Tibial nerve (tissue), 4 donors: ENCODE measurements around the gene CTDSPL. TPM values are rescaled to one million over a fixed set of nuclear protein-coding genes. Genes with fewer than 3 reads are reported as not detected.

ENCODE experiments used
- DNase-seq, 2 donors: peaks; one replicate each; pipeline ENCODE4 v3.0.0-alpha.2; 2019; ENCODE audit warnings: low spot score in 2 of 2
- H3K27ac ChIP-seq, 4 donors: fragments of 200-600 bp; sonication (generic) in 3 of 4; one replicate each; pipeline ENCODE4 v1.5.1; 2017 to 2019; ENCODE audit warnings: mild to moderate bottlenecking in 1 of 4
- H3K27me3 ChIP-seq, 2 donors: fragments of 200-600 bp; sonication (generic) in 1 of 2; one replicate each; pipeline versions ENCODE4 v1.5.1 to v1.6.0; 2017 to 2019
- H3K36me3 ChIP-seq, 3 donors: fragments of 200-600 bp; sonication (generic); one replicate each; pipeline ENCODE4 v1.5.1; 2018 to 2019
- H3K4me1 ChIP-seq, 4 donors: fragments of 200-600 bp; sonication (generic) in 3 of 4; one replicate each; pipeline ENCODE4 v1.5.1; 2017 to 2019
- H3K4me3 ChIP-seq, 4 donors: fragments of 200-600 bp; sonication (generic) in 3 of 4; one replicate each; pipeline ENCODE4 v1.5.1; 2017 to 2019; ENCODE audit warnings: mild to moderate bottlenecking in 1 of 4, moderate library complexity in 1 of 4
- H3K9me3 ChIP-seq, 4 donors: fragments of 200-600 bp; sonication (generic) in 3 of 4; one replicate each; pipeline ENCODE4 v1.5.1; 2017 to 2019
- CTCF ChIP-seq, 5 experiments: fragments of 200-600 bp in 3 of 5; fragments of 450-650 bp in 2 of 5; sonication (generic) in 3 of 5; IDR thresholded peaks; one replicate each; pipeline ENCODE4 v1.5.1; 2016 to 2019; ENCODE audit warnings: antibody characterized with exemption in 5 of 5, mild to moderate bottlenecking in 3 of 5, moderate library complexity in 2 of 5
- EP300 ChIP-seq, 2 donors: sonication (generic); formaldehyde crosslinking; IDR thresholded peaks; one replicate each; pipeline ENCODE4 v1.6.1; 2017; ENCODE audit warnings: antibody characterized with exemption in 2 of 2, mild to moderate bottlenecking in 1 of 2
- POLR2A ChIP-seq, 2 donors: fragments of 450-650 bp; IDR thresholded peaks; one replicate each; pipeline ENCODE4 v1.6.1; 2017; ENCODE audit warnings: antibody characterized with exemption in 2 of 2, mild to moderate bottlenecking in 2 of 2, moderate library complexity in 2 of 2
- WGBS, 2 donors: methylation state at CpG; one replicate each; pipeline ENCODE4 v1.1.5; 2018; 5-methylcytosine and 5-hydroxymethylcytosine counted together
- total RNA-seq, 4 donors: library from RNA; depleted of rRNA; stranded (reverse); fragments of >200 nt; gene quantifications; one replicate each; pipeline ENCODE4 v1.1.0, GENCODE V29; 2016

The CTDSPL gene
- total RNA-seq, 4 donors from 2014 or later, result 31.8 to 87.0 (median 49.0) TPM

GRCh38 chr3:37899711-37900306 lies 38.1 kb downstream of the CTDSPL start:
- no peaks in the 10 kb centered on the region for H3K36me3 ChIP-seq
- H3K27me3 ChIP-seq, result no peaks in the 10 kb centered on the region
- 70 to 91% methylated on average over 3 of the region's 3 CpGs for WGBS, 2 donors
- peaks cover 0 to 85% (median 48%) of the 10 kb centered on the region in 4 donors for H3K4me1 ChIP-seq
- TF ChIP-seq EP300 (IDR thresholded peaks at IDR 0.05), result no peak
- no peak for DNase-seq
- H3K27ac ChIP-seq, result no peak overlapping the region
- no peak overlapping the region for H3K4me3 ChIP-seq
- no peaks in the 10 kb centered on the region for H3K9me3 ChIP-seq

- H3K4me3 ChIP-seq, result no peak overlapping the region
- no peak for DNase-seq
- H3K27ac ChIP-seq, result peak overlapping the region in 1 of 4 donors; percentile 37
- no peaks in the 10 kb centered on the region for H3K9me3 ChIP-seq
- peaks cover 5 to 85% (median 57%) of the 10 kb centered on the region in 4 donors for H3K4me1 ChIP-seq
- TF ChIP-seq POLR2A (IDR thresholded peaks at IDR 0.05), result no peak
- no peak for TF ChIP-seq EP300 (IDR thresholded peaks at IDR 0.05)
- TF ChIP-seq CTCF (IDR thresholded peaks at IDR 0.05), result no peak
- 85 to 92% methylated on average over 2 of the region's 2 CpGs for WGBS, 2 donors
- H3K27me3 ChIP-seq, result no peaks in the 10 kb centered on the region
- no peaks in the 10 kb centered on the region for H3K36me3 ChIP-seq
Measured at GRCh38 chr3:37901721-37902120, 40.0 kb downstream of the CTDSPL start.

- H3K4me1 ChIP-seq, result peaks cover 5 to 85% (median 60%) of the 10 kb centered on the region in 4 donors
- no peaks in the 10 kb centered on the region for H3K9me3 ChIP-seq
- peak overlapping the region in 2 of 4 donors; percentile 37 to 84 for H3K27ac ChIP-seq
- no peak overlapping the region for H3K4me3 ChIP-seq
- H3K27me3 ChIP-seq, result no peaks in the 10 kb centered on the region
- no peaks in the 10 kb centered on the region for H3K36me3 ChIP-seq
- TF ChIP-seq POLR2A (IDR thresholded peaks at IDR 0.05) (no peak), CTCF (IDR thresholded peaks at IDR 0.05) (no peak), EP300 (IDR thresholded peaks at IDR 0.05) (no peak)
- WGBS, 2 donors, result 64 to 65% methylated on average over 4 of the region's 4 CpGs
- DNase-seq, result no peak
Measured at GRCh38 chr3:37902674-37903073, 41.0 kb downstream of the CTDSPL start.

- no peak overlapping the region for H3K4me3 ChIP-seq
- H3K27me3 ChIP-seq, result no peaks in the 10 kb centered on the region
- H3K4me1 ChIP-seq, result peaks cover 5 to 85% (median 59%) of the 10 kb centered on the region in 4 donors
- no peaks in the 10 kb centered on the region for H3K9me3 ChIP-seq
- DNase-seq, result no peak
- WGBS, 2 donors, result 71 to 76% methylated on average over 2 of the region's 2 CpGs
- no peaks in the 10 kb centered on the region for H3K36me3 ChIP-seq
- peak overlapping the region in 2 of 4 donors; percentile 84 to 95 for H3K27ac ChIP-seq
- no peak for TF ChIP-seq EP300 (IDR thresholded peaks at IDR 0.05)
- no peak for TF ChIP-seq CTCF (IDR thresholded peaks at IDR 0.05)
- no peak for TF ChIP-seq POLR2A (IDR thresholded peaks at IDR 0.05)
Measured at GRCh38 chr3:37903320-37903719, 41.6 kb downstream of the CTDSPL start.

- Histone ChIP-seq H3K4me1 (peaks cover 5 to 85% (median 57%) of the 10 kb centered on the region in 4 donors), H3K9me3 (no peaks in the 10 kb centered on the region), H3K27ac (peak overlapping the region in 2 of 4 donors; percentile 84 to 95), H3K36me3 (no peaks in the 10 kb centered on the region), H3K4me3 (no peak overlapping the region), H3K27me3 (no peaks in the 10 kb centered on the region)
- WGBS, 2 donors, result 74 to 89% methylated on average over 3 of the region's 3 CpGs
- TF ChIP-seq EP300 (IDR thresholded peaks at IDR 0.05) (no peak), CTCF (IDR thresholded peaks at IDR 0.05) (no peak), POLR2A (IDR thresholded peaks at IDR 0.05) (no peak)
- no peak for DNase-seq
Measured at GRCh38 chr3:37903734-37904133, 42.1 kb downstream of the CTDSPL start.
